IMR-90 (cell line): Measurements from ENCODE around the gene UPP2. TPM values are rescaled to one million over a fixed set of nuclear protein-coding genes. Genes with fewer than 3 reads are reported as not detected.

Experiments used
- ATAC-seq: fragments of 200-7000 bp; cut with Tn5 transposase; 2 replicates; pipeline ENCODE4 v1.9.1; 2020; ENCODE audit warnings: low read depth, mild to moderate bottlenecking, moderate library complexity
- BruUV-seq: library from RNA; stranded (reverse); fragments of 400-500 nt; replicated peaks from 2 replicates; lab custom pipeline; 2021; lab: Mats Ljungman, UMichigan
- CTCF ChIA-PET: fragments of 300-600 bp; formaldehyde crosslinking; extraction: SDS; loops from one replicate; lab custom pipeline; 2021; ENCODE audit warnings: antibody characterized with exemption; lab: Yijun Ruan, JAX
- POLR2A ChIA-PET: fragments of 300-600 bp; sonication (Branson Sonifier 250); formaldehyde crosslinking; loops from one replicate; lab custom pipeline; 2022; ENCODE audit warnings: antibody characterized with exemption; ENCODE audit not compliant: unreplicated experiment; lab: Charles Lee
- DNase-seq: peaks from one replicate; pipeline ENCODE4 v3.0.0; 2013
- H2AFZ ChIP-seq: replicated peaks from 2 replicates; pipeline ENCODE3; 2013; ENCODE audit warnings: low read length, mild to moderate bottlenecking; ENCODE audit not compliant: poor library complexity
- H2AK5ac ChIP-seq: 2 replicates; pipeline ENCODE4 v1.6.1; 2013; ENCODE audit warnings: low read depth, low read length, inconsistent platforms
- H2AK9ac ChIP-seq: replicated peaks from 2 replicates; pipeline ENCODE3; 2013; ENCODE audit warnings: mild to moderate bottlenecking, low read depth, low read length, moderate library complexity; ENCODE audit not compliant: poor library complexity
- H2BK120ac ChIP-seq: 2 replicates; pipeline ENCODE4 v1.6.1; 2013; ENCODE audit warnings: low read depth, low read length, inconsistent platforms
- H2BK15ac ChIP-seq: 3 replicates; pipeline ENCODE4 v1.6.1; 2013; ENCODE audit warnings: low read depth, low read length, inconsistent platforms
- H2BK20ac ChIP-seq: 2 replicates; pipeline ENCODE4 v1.6.1; 2013; ENCODE audit warnings: low read depth, mild to moderate bottlenecking, inconsistent platforms, low read length, moderate library complexity
- H2BK5ac ChIP-seq: 2 replicates; pipeline ENCODE4 v1.6.1; 2013; ENCODE audit warnings: mild to moderate bottlenecking, low read depth, low read length, inconsistent platforms; ENCODE audit not compliant: poor library complexity, severe bottlenecking
- H3K14ac ChIP-seq: replicated peaks from 2 replicates; pipeline ENCODE4 v1.6.1; 2013; ENCODE audit warnings: low read depth, low read length, inconsistent platforms
- H3K18ac ChIP-seq: 2 replicates; pipeline ENCODE4 v1.6.1; 2013; ENCODE audit warnings: low read depth, low read length, control low read depth
- H3K23ac ChIP-seq: 2 replicates; pipeline ENCODE4 v1.6.1; 2013; ENCODE audit warnings: low read depth, low read length, inconsistent platforms
- H3K27ac ChIP-seq: 2 replicates; pipeline ENCODE4 v1.5.1; 2013; ENCODE audit warnings: mild to moderate bottlenecking, control low read depth, low read length; ENCODE audit not compliant: insufficient read depth
- H3K27me3 ChIP-seq: 2 replicates; pipeline ENCODE4 v1.6.1; 2013; ENCODE audit warnings: low read length; ENCODE audit not compliant: control insufficient read depth, insufficient read depth
- H3K36me3 ChIP-seq: 2 replicates; pipeline ENCODE4 v1.6.1; 2013; ENCODE audit warnings: low read length, mixed read lengths; ENCODE audit not compliant: control insufficient read depth, insufficient read depth
- H3K4ac ChIP-seq: 2 replicates; pipeline ENCODE4 v1.6.1; 2013; ENCODE audit warnings: low read depth, low read length, inconsistent platforms
- H3K4me1 ChIP-seq: 2 replicates; pipeline ENCODE4 v1.6.1; 2013; ENCODE audit warnings: low read length, mixed read lengths; ENCODE audit not compliant: control insufficient read depth, insufficient read depth
- H3K4me2 ChIP-seq: 2 replicates; pipeline ENCODE4 v1.6.1; 2013; ENCODE audit warnings: low read depth, mild to moderate bottlenecking, control low read depth, low read length, moderate library complexity
- H3K4me3 ChIP-seq: 2 replicates; pipeline ENCODE4 v1.5.1; 2013; ENCODE audit warnings: low read depth, mild to moderate bottlenecking, control low read depth, low read length, moderate library complexity; ENCODE audit not compliant: insufficient read depth
- H3K56ac ChIP-seq: 2 replicates; pipeline ENCODE4 v1.6.1; 2013; ENCODE audit warnings: low read length, inconsistent platforms; ENCODE audit not compliant: insufficient read depth; ENCODE audit errors: extremely low read depth
- H3K79me1 ChIP-seq, 2 experiments: 2 replicates each; pipeline ENCODE4 v1.6.1; 2013; ENCODE audit warnings: low read length in 2 of 2, inconsistent platforms in 1 of 2, low read depth in 1 of 2
- H3K9ac ChIP-seq: 2 replicates; pipeline ENCODE4 v1.6.1; 2013; ENCODE audit warnings: low read depth, low read length, control low read depth
- H3K9me1 ChIP-seq: 2 replicates; pipeline ENCODE4 v1.6.1; 2013; ENCODE audit warnings: low read length, inconsistent platforms; ENCODE audit not compliant: insufficient read depth
- H3K9me3 ChIP-seq: 2 replicates; pipeline ENCODE4 v1.6.1; 2013; ENCODE audit warnings: low read length; ENCODE audit not compliant: control insufficient read depth, insufficient read depth
- H4K20me1 ChIP-seq: 2 replicates; pipeline ENCODE4 v1.6.1; 2013; ENCODE audit warnings: low read length, inconsistent platforms; ENCODE audit not compliant: insufficient read depth
- H4K5ac ChIP-seq: 2 replicates; pipeline ENCODE4 v1.6.1; 2013; ENCODE audit warnings: mild to moderate bottlenecking, low read depth, low read length, control low read depth
- H4K8ac ChIP-seq, 2 experiments: 2 replicates each; pipeline ENCODE4 v1.6.1; 2013; ENCODE audit warnings: low read depth in 2 of 2, low read length in 2 of 2, control low read depth in 1 of 2, inconsistent platforms in 1 of 2
- H4K91ac ChIP-seq: 2 replicates; pipeline ENCODE4 v1.6.1; 2013; ENCODE audit warnings: low read depth, low read length, inconsistent platforms; ENCODE audit not compliant: insufficient read depth
- CHD1 ChIP-seq: IDR thresholded peaks from 2 replicates; pipeline ENCODE4 v1.6.1; 2012; ENCODE audit warnings: low read depth, low read length, improper control_type of control experiment
- FOS ChIP-seq: fragments of 150-350 bp; IDR thresholded peaks from 2 replicates; pipeline ENCODE4 v1.6.1; 2016; ENCODE audit warnings: low read depth, low read length
- MAZ ChIP-seq: IDR thresholded peaks from 2 replicates; pipeline ENCODE4 v1.6.1; 2012; ENCODE audit warnings: low read depth, mild to moderate bottlenecking, low read length, improper control_type of control experiment, moderate library complexity, borderline replicate concordance
- MXI1 ChIP-seq: IDR thresholded peaks from 2 replicates; pipeline ENCODE4 v1.6.1; 2012; ENCODE audit warnings: low read depth, mild to moderate bottlenecking, low read length, moderate library complexity, borderline replicate concordance
- NFE2L2 ChIP-seq: fragments of 150-350 bp; IDR thresholded peaks from 2 replicates; pipeline ENCODE4 v1.6.1; 2016; ENCODE audit warnings: low read depth, mild to moderate bottlenecking, low read length
- RCOR1 ChIP-seq: IDR thresholded peaks from 2 replicates; pipeline ENCODE4 v1.6.1; 2012; ENCODE audit warnings: mild to moderate bottlenecking, low read length, improper control_type of control experiment; ENCODE audit not compliant: insufficient replicate concordance
- SMC3 ChIP-seq: fragments of 150-350 bp; IDR thresholded peaks from 2 replicates; pipeline ENCODE4 v1.6.1; 2016; ENCODE audit warnings: low read depth, mild to moderate bottlenecking, antibody characterized with exemption, low read length, moderate library complexity
- WGBS, 2 experiments: methylation state at CpG; one replicate each; pipeline versions ENCODE4 v1.1.5 to v1.1.7; 2013; ENCODE audit warnings: missing lambda C conversion rate in 2 of 2; ENCODE audit not compliant: insufficient read length in 1 of 2; ENCODE audit errors: extremely low coverage in 2 of 2; 5-methylcytosine and 5-hydroxymethylcytosine counted together
- dilution Hi-C: fragments of 300-500 bp; cut with HindIII; formaldehyde crosslinking; loops from one replicate; pipeline ENCODE4 v1.14.3; 2018; ENCODE audit warnings: low sequenced_read_pairs; ENCODE audit not compliant: unreplicated experiment
- in situ Hi-C: fragments of 300-500 bp; cut with MboI; formaldehyde crosslinking; loops from 3 replicates; pipeline ENCODE4 v1.14.3; 2019; ENCODE audit warnings: low sequenced_read_pairs, inconsistent platforms, mixed read lengths
- intact Hi-C: fragments of 100-400 bp; cut with micrococcal nuclease; formaldehyde crosslinking; loops from 2 replicates; pipeline ENCODE4 v1.10.0; 2022
- polyA plus RNA-seq, 3 experiments: library from polyadenylated mRNA; depleted of rRNA; stranded (reverse); fragments of >200 nt; gene quantifications; 2 replicates each; pipeline ENCODE4 v1.2.3, GENCODE V29; 2012; ENCODE audit warnings: low replicate concordance in 1 of 3
- total RNA-seq: library from RNA; depleted of rRNA; stranded (reverse); fragments of >200 nt; gene quantifications from 2 replicates; pipeline ENCODE4 v1.2.3, GENCODE V29; 2012
- TF ChIP-seq, protein P1 (sequence below): fragments of 150-350 bp; IDR thresholded peaks from 2 replicates; pipeline ENCODE4 v1.6.1; 2016; ENCODE audit warnings: low read depth, mild to moderate bottlenecking, low read length, moderate library complexity, borderline replicate concordance
- TF ChIP-seq, protein P2 (sequence below): conservative IDR thresholded peaks from 2 replicates; pipeline ENCODE4 v1.5.1; 2012; ENCODE audit warnings: mild to moderate bottlenecking, low read depth, low read length, improper control_type of control experiment

The UPP2 gene
- total and polyA plus RNA-seq, 2 of the 4 experiments (the other 2 are of a cell fraction), result not detected

DNA sequence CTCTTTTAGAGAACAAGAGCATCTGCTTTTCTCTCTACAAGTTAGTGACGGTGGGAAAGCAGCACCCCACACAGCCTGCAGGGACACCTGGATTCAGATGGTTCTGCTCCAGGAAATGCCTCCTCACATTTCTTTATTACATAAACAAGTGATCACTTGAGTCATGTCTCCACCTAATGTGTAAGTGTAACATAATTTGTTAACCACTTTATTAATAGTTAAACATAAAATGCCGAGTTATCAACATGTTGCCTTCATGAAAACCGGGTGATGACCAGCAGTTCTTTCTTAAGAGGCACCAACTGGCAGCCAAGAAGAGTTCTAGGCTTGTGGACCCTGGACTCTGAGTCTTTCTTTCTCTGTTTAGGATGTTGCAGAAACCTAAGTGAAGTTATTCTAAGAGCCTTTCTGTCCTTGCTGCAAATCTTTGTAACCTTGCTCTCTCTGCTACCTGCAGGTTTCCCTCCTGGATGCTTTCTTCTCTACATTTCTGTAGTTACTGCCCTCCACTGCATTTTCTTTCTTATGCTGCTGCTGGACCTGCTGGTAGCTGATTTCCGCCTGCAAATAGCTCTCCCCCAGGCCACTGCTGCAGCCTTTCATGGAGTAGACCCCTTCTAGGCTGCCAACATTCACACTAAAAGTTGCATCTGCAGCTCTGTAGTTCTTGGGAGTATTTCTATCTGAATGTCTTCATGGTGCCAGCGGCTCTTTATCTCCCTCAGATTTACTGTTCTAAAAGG lies 24.3 kb downstream of the UPP2 start:
- in situ Hi-C loops, result no loop called here
- POLR2A ChIA-PET, result no interaction called here

More for the DNA sequence above, 24.3 kb downstream of the UPP2 start:
- Histone ChIP-seq H2AK9ac (no peak overlapping the region), H3K79me1 (no peaks in the 10 kb centered on the region), H3K23ac (no peak overlapping the region), H3K4ac (no peak overlapping the region), H4K5ac (no peak overlapping the region), H4K20me1 (no peaks in the 10 kb centered on the region), H2AK5ac (no peak overlapping the region), H3K4me3 (no peak overlapping the region), H3K27ac (no peak overlapping the region), H2BK20ac (no peak overlapping the region), H4K91ac (no peak overlapping the region), H2BK15ac (no peak overlapping the region), H3K9me1 (no peaks in the 10 kb centered on the region), H2BK120ac (no peak overlapping the region), H3K27me3 (0 out of 2 replicates have a peak, but pooled peaks cover 2% of the 10 kb centered on the region), H3K4me1 (no peaks in the 10 kb centered on the region), H2AFZ (no peak overlapping the region), H3K4me2 (no peak overlapping the region), H4K8ac (no peak overlapping the region), H3K36me3 (no peaks in the 10 kb centered on the region), H3K14ac (no peak overlapping the region), H3K56ac (no peak overlapping the region), H3K9ac (no peak overlapping the region), H3K9me3 (no peaks in the 10 kb centered on the region), H2BK5ac (no peak overlapping the region), H3K18ac (no peak overlapping the region)
- no CpG with 5 or more reads among the region's 5 CpGs for WGBS, 2 experiments
- dilution Hi-C loops, result no loop called here
- TF ChIP-seq CHD1 (no peak), RCOR1 (no peak), SMC3 (no peak), NFE2L2 (no peak), MXI1 (no peak), MAZ (no peak), FOS (no peak)
- TF ChIP-seq, protein P1, sequence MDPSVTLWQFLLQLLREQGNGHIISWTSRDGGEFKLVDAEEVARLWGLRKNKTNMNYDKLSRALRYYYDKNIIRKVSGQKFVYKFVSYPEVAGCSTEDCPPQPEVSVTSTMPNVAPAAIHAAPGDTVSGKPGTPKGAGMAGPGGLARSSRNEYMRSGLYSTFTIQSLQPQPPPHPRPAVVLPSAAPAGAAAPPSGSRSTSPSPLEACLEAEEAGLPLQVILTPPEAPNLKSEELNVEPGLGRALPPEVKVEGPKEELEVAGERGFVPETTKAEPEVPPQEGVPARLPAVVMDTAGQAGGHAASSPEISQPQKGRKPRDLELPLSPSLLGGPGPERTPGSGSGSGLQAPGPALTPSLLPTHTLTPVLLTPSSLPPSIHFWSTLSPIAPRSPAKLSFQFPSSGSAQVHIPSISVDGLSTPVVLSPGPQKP, result no peak
- TF ChIP-seq, protein P2, sequence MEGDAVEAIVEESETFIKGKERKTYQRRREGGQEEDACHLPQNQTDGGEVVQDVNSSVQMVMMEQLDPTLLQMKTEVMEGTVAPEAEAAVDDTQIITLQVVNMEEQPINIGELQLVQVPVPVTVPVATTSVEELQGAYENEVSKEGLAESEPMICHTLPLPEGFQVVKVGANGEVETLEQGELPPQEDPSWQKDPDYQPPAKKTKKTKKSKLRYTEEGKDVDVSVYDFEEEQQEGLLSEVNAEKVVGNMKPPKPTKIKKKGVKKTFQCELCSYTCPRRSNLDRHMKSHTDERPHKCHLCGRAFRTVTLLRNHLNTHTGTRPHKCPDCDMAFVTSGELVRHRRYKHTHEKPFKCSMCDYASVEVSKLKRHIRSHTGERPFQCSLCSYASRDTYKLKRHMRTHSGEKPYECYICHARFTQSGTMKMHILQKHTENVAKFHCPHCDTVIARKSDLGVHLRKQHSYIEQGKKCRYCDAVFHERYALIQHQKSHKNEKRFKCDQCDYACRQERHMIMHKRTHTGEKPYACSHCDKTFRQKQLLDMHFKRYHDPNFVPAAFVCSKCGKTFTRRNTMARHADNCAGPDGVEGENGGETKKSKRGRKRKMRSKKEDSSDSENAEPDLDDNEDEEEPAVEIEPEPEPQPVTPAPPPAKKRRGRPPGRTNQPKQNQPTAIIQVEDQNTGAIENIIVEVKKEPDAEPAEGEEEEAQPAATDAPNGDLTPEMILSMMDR, result no peak
- DNase-seq, result no peak
- CTCF ChIA-PET, result no interaction called here
- intact Hi-C loops, result no loop called here
- no TSS peak for BruUV-seq
- ATAC-seq, result no peak
